ENCODE data around the gene ADGRA1.
"Not testable (repeated sequence)": the region's sequence is repeated elsewhere in the genome, so short reads cannot be mapped to it uniquely, and the experiment has no call there.

Gene ADGRA1

GRCh38 chr10:133150226-133150625 is 62.5 kb downstream of the ADGRA1 start:
- DNase-seq (ENCODE audit: low spot score): no peak

- peak; percentile 40 for DNase-seq (ENCODE audit: low spot score)
Measured at GRCh38 chr10:133150656-133151055, 62.9 kb downstream of the ADGRA1 start.

- DNase-seq (ENCODE audit: low spot score): not testable (repeated sequence)
Measured at GRCh38 chr10:133151071-133151470, 63.3 kb downstream of the ADGRA1 start.

- DNase-seq (ENCODE audit: low spot score): no peak
Measured at GRCh38 chr10:133151543-133151972, 63.8 kb downstream of the ADGRA1 start.

GRCh38 chr10:133154411-133154810 is 66.7 kb downstream of the ADGRA1 start:
- no peak for DNase-seq (ENCODE audit: low spot score)

- DNase-seq (ENCODE audit: low spot score): no peak
Measured at GRCh38 chr10:133154996-133155778, 67.5 kb downstream of the ADGRA1 start.

GRCh38 chr10:133156674-133157579 is 69.2 kb downstream of the ADGRA1 start:
- peak; percentile 45 for DNase-seq (ENCODE audit: low spot score)

GRCh38 chr10:133157662-133158436 is 70.1 kb downstream of the ADGRA1 start:
- peak; percentile 54 for DNase-seq (ENCODE audit: low spot score)

- DNase-seq (ENCODE audit: low spot score): no peak
Measured at GRCh38 chr10:133158437-133158755, 70.7 kb downstream of the ADGRA1 start.

GRCh38 chr10:133158756-133159610 is 71.3 kb downstream of the ADGRA1 start:
- peak; percentile 66 for DNase-seq (ENCODE audit: low spot score)

- peak; percentile 62 for DNase-seq (ENCODE audit: low spot score)
Measured at GRCh38 chr10:133159611-133159949, 71.9 kb downstream of the ADGRA1 start.

- DNase-seq (ENCODE audit: low spot score): peak; percentile 70
Measured at GRCh38 chr10:133159950-133160825, 72.5 kb downstream of the ADGRA1 start, which contains the start of gene KNDC1. Gene KNDC1, plus strand, starts transcription at chr10:133160219. Its CDS starts 249 bp downstream, at chr10:133160468.

GRCh38 chr10:133160826-133161471 is 73.2 kb downstream of the ADGRA1 start:
- DNase-seq (ENCODE audit: low spot score): peak; percentile 58

GRCh38 chr10:133161486-133162109 is 73.9 kb downstream of the ADGRA1 start:
- DNase-seq (ENCODE audit: low spot score): peak; percentile 51

- peak; percentile 37 for DNase-seq (ENCODE audit: low spot score)
Measured at GRCh38 chr10:133162178-133162909, 74.6 kb downstream of the ADGRA1 start.

- DNase-seq (ENCODE audit: low spot score): peak; percentile 55
Measured at GRCh38 chr10:133162910-133163856, 75.5 kb downstream of the ADGRA1 start.

Measured in left forelimb (tissue), 1 donor.